HT-29 (cell line): ENCODE measurements around the gene ECE1. TPM values are rescaled to one million over a fixed set of nuclear protein-coding genes. Genes with fewer than 3 reads are reported as not detected.

Experiments
- DNase-seq: peaks from one replicate; pipeline ENCODE4 v3.0.0-alpha.2; 2015; ENCODE audit warnings: low spot score
- total RNA-seq: library from RNA; depleted of rRNA; stranded (reverse); fragments of >200 nt; shearing (Covaris generic); gene quantifications from 2 replicates; pipeline ENCODE4 v1.2.3, GENCODE V29; 2014

ECE1 gene
- total RNA-seq, 1 experiment from 2014 or later, result 77.6 TPM

GRCh38 chr1:21308847-21309652 lies 18.8 kb upstream of the ECE1 start:
- no peak for DNase-seq

- DNase-seq, result no peak
Observed at GRCh38 chr1:21308330-21308729, 18.1 kb upstream of the ECE1 start.

- DNase-seq, result no peak
Observed at GRCh38 chr1:21307663-21308305, 17.5 kb upstream of the ECE1 start.

DNA sequence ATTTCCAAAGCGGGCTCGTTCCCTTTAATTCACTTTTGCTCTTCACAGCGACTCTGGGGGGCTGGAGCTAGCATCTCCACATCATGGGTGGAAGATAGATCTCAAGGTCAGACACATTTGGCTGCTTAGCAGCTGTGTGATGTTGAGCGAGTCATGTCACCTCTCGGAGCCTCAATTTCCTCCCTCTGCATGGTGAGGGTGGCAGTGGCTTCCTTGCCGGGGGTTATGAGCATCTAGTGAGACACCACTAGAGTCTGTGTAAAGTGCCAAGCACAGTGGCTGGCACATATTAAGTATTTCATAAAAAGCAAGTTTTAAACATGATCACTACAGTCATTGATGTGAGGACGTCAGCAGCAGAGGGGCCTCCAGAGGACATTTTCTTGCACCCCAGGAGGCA lies 16.9 kb upstream of the ECE1 start:
- no peak for DNase-seq

GRCh38 chr1:21305900-21306189 lies 15.6 kb upstream of the ECE1 start:
- DNase-seq, result no peak

GRCh38 chr1:21305155-21305899 lies 15.1 kb upstream of the ECE1 start:
- no peak for DNase-seq

DNA sequence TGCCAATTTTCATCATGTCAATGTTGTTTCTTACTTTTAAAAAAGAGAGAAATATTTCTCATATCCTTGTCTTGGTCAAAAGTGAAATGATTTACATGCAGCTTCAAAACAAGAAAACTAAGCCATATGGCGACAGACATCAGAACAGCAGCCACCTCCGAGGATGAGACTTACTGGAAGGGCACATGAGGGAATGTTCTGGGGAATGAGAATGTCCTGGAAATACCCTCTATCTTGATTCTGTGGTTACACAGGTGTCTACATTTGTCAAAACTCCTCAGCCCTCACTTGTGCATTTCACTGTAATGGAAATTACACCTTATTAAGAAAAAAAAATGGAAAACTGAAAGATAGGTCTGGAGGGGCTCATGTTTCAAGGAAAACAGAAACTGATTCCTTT lies 14.2 kb upstream of the ECE1 start:
- no peak for DNase-seq

DNA sequence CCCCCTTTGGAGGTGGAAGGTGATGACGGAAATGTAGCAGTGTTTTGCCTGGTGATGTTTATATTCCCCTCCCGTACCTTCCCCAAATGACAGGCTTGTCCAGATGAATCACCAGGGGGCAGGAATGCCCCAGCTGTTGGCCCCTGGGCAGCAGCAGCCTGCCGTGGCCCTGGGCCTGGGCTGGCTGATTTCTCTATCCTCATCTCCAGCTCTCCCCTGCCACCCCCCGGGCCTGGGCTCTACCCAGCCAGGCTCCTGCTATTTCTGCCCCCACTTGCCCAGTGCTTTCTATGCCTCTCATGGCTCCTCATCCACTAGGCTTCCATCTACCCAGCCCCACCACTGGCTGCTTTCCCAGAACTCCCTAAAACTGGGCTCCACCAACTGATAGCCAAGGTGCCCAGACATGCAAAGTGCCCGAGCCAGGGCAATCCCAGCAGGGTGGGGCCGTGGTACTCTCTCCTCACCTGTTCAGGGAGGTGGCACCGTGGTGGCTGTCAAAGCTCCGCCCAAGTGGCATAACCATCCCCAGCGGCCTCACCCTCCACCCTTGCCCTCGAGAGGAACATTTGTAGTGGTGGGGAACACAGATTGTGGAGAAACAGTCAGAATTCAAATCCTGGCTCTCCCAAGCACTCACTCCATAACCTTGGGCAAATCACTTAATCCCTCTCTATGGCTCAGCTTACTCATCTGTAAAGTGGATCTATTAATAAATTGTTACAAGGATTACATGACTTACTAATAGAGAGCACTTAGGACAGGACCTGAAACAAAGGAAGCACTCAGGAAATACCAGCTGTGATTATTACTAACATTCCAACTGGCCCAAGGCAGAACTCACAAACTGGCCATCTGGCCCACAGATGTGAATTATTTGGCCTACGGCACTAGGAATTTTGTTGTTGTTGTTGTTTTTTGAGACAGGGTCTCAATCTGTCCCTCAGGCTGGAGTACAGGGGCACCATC lies 12.8 kb upstream of the ECE1 start:
- DNase-seq, result peak; percentile 19

DNA sequence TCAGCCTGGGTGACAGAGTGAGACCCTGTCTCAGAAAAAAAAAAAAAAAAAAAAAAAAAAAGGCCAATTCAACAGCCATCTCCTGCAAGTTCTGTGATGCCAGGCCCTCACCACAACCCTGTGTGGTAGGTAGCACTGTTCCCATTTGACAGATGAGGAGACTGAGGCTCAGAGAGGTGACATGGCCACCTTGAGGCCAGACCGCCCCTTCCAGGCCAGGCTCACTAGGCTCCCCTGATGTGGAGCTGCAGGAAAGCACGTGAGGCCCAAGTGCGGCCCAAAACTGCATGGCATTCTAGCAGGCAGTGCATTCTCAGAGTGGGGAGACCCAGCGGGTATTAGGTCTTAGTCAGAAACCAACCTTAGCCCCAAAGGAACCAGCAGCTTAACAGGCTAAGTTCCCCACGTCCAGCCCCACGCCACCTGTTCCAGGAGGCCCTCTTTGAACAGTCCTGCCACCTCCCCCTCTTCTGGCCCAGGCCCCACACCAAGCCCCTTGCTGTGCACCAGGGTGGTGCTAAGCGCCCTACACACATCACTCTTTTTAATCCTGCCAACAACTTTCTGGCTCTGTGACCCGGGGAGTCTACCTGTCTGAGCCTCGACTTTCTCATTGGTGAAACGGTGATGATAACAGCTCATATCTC lies 11.7 kb upstream of the ECE1 start:
- DNase-seq, result no peak

DNA sequence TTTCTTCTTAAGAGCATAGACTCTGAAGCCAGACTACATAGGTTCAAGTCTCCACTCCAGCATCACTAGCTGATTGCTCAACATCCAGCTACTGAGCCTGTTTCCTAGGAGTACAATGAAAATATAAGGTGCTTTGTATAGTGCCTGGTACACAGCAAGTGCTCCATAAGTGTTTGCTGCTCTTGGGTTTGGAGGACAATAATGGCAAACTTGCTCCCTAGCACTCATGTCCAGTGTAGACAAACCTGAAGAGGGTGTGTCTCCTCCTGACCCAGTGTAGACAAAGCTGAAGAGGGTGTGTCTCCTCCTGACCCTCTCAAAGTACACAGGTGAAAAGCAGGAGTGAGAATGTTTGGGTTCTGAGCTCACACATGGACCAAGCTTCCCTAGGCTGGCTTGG lies 10.5 kb upstream of the ECE1 start:
- DNase-seq, result no peak

DNA sequence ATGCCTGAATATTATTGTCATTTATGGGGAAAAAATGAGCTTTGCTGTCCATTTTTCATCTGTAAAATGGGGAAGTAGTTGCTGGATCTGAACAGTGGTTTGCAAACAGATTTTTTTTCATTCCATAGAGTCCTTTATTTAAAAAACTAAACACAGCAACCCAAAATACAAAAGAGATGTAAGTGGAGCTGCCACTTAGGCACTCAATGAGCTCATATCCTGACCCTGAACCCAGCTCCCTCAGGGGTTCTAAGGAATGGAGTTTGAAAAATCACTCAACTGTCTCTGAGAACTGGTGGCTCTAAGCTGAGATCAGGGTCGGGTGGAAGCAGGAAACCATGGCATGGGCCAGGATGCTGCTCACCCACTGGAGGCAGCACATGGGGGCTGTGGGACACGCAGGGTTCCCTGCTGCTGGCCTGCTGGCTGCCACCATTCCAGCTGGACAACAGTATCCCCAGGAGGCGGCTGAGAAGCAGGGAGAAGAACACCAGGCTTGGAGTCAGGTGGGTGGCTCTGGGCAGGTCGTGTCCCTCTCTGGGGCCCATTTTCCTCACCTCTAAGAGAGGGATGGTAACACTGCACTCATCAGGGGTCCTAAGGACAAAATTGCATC lies 9.6 kb upstream of the ECE1 start:
- DNase-seq, result no peak

- peak; percentile 70 for DNase-seq
Observed at GRCh38 chr1:21298981-21299391, 8.7 kb upstream of the ECE1 start.

DNA sequence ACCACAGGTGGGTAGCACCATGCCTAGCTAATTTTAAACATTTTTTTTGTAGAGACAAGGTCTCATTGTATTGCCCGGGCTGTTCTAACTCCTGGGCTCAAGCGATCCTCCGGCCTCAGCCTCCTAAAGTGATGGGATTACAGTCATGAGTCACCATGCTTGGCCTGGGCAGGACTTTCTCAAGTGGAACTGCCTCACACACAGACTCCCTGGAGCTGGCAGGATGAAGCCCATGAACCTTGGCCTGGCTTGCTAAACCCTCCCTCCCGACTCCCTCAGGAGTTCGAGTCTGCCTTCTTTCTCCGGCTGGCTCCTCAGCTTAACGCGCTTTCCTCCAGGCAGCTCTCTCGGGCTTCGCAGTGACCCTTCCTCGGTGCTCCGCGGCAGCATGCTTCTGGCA lies 7.7 kb upstream of the ECE1 start:
- no peak for DNase-seq

- DNase-seq, result no peak
Observed at GRCh38 chr1:21296509-21297354, 6.5 kb upstream of the ECE1 start.

DNA sequence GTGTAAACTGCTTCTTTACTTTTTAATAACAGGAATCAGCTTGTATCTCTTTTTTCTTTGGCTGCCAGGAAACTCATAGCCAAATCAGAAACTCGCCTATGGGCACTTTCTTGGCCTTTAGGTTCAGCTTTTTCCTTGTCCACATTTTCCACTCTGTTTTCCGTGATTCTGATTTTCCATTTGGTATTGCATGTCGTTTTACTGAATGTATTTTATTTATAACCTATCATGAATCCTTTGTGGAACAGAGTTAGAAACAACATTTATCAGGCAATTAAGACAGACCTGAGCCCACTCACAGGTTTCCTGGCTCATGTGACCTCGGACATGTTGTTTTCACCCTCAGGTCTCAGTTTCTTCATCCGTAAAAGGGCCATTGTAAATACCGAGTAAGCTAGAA lies 5.3 kb upstream of the ECE1 start:
- DNase-seq, result no peak

DNA sequence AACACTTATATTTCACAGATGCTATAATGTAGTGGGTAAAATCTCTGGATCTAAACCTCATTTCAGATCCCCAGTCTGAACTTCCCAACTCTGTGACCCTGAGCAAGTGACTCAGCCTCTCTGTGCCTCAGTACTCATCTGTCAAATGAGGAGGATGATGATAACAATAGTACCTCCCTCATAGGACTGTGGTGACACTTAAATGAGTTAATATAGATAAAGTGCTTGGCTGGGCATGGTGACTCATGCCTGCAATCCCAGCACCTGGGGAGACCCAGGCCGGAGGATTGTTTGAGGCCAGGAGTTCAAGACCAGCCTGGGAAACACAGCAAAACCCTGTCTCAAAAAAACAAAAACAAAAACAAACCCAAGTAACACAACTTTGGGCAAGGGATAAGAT lies 4.7 kb upstream of the ECE1 start:
- peak; percentile 23 for DNase-seq

GRCh38 chr1:21294266-21294989 lies 4.2 kb upstream of the ECE1 start:
- peak; percentile 66 for DNase-seq

DNA sequence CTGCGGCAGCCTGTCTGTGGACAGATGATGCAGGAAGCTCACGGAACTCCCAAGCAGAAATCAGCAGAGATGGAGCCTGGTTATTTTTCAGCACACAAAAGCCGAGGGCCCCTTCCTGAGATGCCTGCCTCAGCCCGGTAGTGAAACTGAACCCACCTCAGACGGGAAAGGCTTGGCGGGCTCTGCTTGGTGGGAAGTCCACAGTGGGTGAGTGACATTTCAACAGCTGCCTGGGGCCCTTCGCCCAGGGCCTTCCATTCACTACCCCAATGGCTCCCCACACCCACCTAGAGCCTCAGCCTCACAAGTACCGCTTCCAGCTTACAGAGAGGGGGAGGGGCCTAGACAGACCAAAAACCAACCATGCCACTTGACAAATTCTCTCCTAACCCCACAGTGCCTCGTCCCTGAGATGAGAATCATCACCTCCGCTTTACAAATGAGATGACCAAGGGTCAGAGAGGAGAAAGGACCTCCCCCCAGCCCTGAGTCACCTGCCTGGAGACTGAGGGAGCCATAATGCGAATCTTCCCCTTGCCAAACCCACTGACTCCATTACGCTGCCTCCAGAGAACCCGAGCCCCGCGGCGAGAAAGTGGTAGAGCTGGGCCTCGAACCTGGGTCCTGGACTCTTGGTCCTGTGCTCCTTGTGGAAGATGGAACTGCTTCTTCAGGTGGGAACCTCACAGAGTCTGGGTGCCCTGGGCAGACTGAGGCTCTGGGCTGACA lies 3.4 kb upstream of the ECE1 start:
- no peak for DNase-seq
